Osteocyte (in vitro differentiated cells): ENCODE data around the gene HPCAL1. TPM values are rescaled to one million over a fixed set of nuclear protein-coding genes. Genes with fewer than 3 reads are reported as not detected.

Experiments used
- DNase-seq: peaks from one replicate; pipeline ENCODE4 v3.0.0; 2021; ENCODE audit warnings: mixed read lengths; ENCODE audit not compliant: unreplicated experiment; ENCODE audit errors: extremely low spot score
- H3K27ac Mint-ChIP-seq: one replicate; pipeline ENCODE4 v1.8.0; 2021; ENCODE audit warnings: mild to moderate bottlenecking, mixed read lengths; ENCODE audit not compliant: unreplicated experiment
- H3K27me3 Mint-ChIP-seq: one replicate; pipeline ENCODE4 v1.8.0; 2021; ENCODE audit warnings: mixed read lengths; ENCODE audit not compliant: unreplicated experiment
- H3K36me3 Mint-ChIP-seq: one replicate; pipeline ENCODE4 v1.8.0; 2021; ENCODE audit warnings: mixed read lengths; ENCODE audit not compliant: unreplicated experiment
- H3K4me1 Mint-ChIP-seq: one replicate; pipeline ENCODE4 v1.8.0; 2021; ENCODE audit warnings: mixed read lengths; ENCODE audit not compliant: unreplicated experiment
- H3K4me3 Mint-ChIP-seq: one replicate; pipeline ENCODE4 v1.8.0; 2021; ENCODE audit warnings: mild to moderate bottlenecking, moderate library complexity, mixed read lengths; ENCODE audit not compliant: unreplicated experiment
- H3K9me3 Mint-ChIP-seq: one replicate; pipeline ENCODE4 v1.8.0; 2021; ENCODE audit warnings: mixed read lengths; ENCODE audit not compliant: unreplicated experiment
- CTCF ChIP-seq: fragments of 200-600 bp; sonication (generic); IDR thresholded peaks from 2 replicates; pipeline ENCODE4 v1.5.0; 2021; ENCODE audit warnings: antibody characterized with exemption, mild to moderate bottlenecking, moderate library complexity
- total RNA-seq: library from RNA; stranded (reverse); gene quantifications from 2 replicates; pipeline ENCODE4 v1.2.1, GENCODE V29; 2021

HPCAL1 gene
- total RNA-seq, 1 donor from 2014 or later: 56.8 TPM

GRCh38 chr2:10341193-10341592 lies 38.5 kb downstream of the HPCAL1 start:
- no peak overlapping the region for H3K27ac Mint-ChIP-seq
- DNase-seq: no peak
- H3K4me3 Mint-ChIP-seq: no peak overlapping the region
- no peaks in the 10 kb centered on the region for H3K9me3 Mint-ChIP-seq
- TF ChIP-seq CTCF: no peak
- no peaks in the 10 kb centered on the region for H3K36me3 Mint-ChIP-seq
- peaks cover 58% of the 10 kb centered on the region for H3K4me1 Mint-ChIP-seq
- no peaks in the 10 kb centered on the region for H3K27me3 Mint-ChIP-seq

GRCh38 chr2:10342245-10342951 lies 39.7 kb downstream of the HPCAL1 start:
- Mint-ChIP-seq H3K4me1 (peaks cover 62% of the 10 kb centered on the region), H3K27me3 (no peaks in the 10 kb centered on the region), H3K9me3 (no peaks in the 10 kb centered on the region), H3K27ac (peak overlapping the region; percentile 45), H3K36me3 (no peaks in the 10 kb centered on the region), H3K4me3 (no peak overlapping the region)
- TF ChIP-seq CTCF: no peak
- no peak for DNase-seq

GRCh38 chr2:10343191-10343590 lies 40.5 kb downstream of the HPCAL1 start:
- peaks cover 67% of the 10 kb centered on the region for H3K4me1 Mint-ChIP-seq
- no peaks in the 10 kb centered on the region for H3K27me3 Mint-ChIP-seq
- H3K36me3 Mint-ChIP-seq: no peaks in the 10 kb centered on the region
- no peaks in the 10 kb centered on the region for H3K9me3 Mint-ChIP-seq
- no peak for DNase-seq
- H3K27ac Mint-ChIP-seq: peak overlapping the region; percentile 9
- no peak for TF ChIP-seq CTCF
- H3K4me3 Mint-ChIP-seq: no peak overlapping the region

GRCh38 chr2:10343658-10344057 lies 41.0 kb downstream of the HPCAL1 start:
- peaks cover 67% of the 10 kb centered on the region for H3K4me1 Mint-ChIP-seq
- H3K27me3 Mint-ChIP-seq: no peaks in the 10 kb centered on the region
- H3K27ac Mint-ChIP-seq: no peak overlapping the region
- no peaks in the 10 kb centered on the region for H3K36me3 Mint-ChIP-seq
- no peak for TF ChIP-seq CTCF
- DNase-seq: no peak
- no peaks in the 10 kb centered on the region for H3K9me3 Mint-ChIP-seq
- H3K4me3 Mint-ChIP-seq: no peak overlapping the region

GRCh38 chr2:10344105-10345066 lies 41.7 kb downstream of the HPCAL1 start:
- H3K4me1 Mint-ChIP-seq: peaks cover 72% of the 10 kb centered on the region
- H3K27ac Mint-ChIP-seq: peak overlapping the region; percentile 54
- no peak overlapping the region for H3K4me3 Mint-ChIP-seq
- DNase-seq: no peak
- TF ChIP-seq CTCF: no peak
- no peaks in the 10 kb centered on the region for H3K27me3 Mint-ChIP-seq
- no peaks in the 10 kb centered on the region for H3K36me3 Mint-ChIP-seq
- H3K9me3 Mint-ChIP-seq: no peaks in the 10 kb centered on the region
